OCI-LY7 (cell line): ENCODE measurements around the gene SETD7. TPM values are rescaled to one million over a fixed set of nuclear protein-coding genes. Genes with fewer than 3 reads are reported as not detected.

Experiments used
- BruUV-seq: library from RNA; stranded (reverse); fragments of 400-500 nt; replicated peaks from 2 replicates; lab custom pipeline; 2021; lab: Mats Ljungman, UMichigan
- CTCF ChIA-PET: fragments of 300-600 bp; sonication (Branson Sonifier 250); formaldehyde crosslinking; loops from one replicate; lab custom pipeline; 2022; ENCODE audit warnings: antibody characterized with exemption; ENCODE audit not compliant: unreplicated experiment; lab: Charles Lee
- POLR2A ChIA-PET: fragments of 300-600 bp; sonication (Branson Sonifier 250); formaldehyde crosslinking; loops from one replicate; lab custom pipeline; 2022; ENCODE audit warnings: antibody characterized with exemption; lab: Charles Lee
- DNase-seq: peaks from one replicate; pipeline ENCODE4 v3.0.0-alpha.2; 2015; ENCODE audit warnings: low spot score
- H2AFZ ChIP-seq: fragments of 200-600 bp; sonication (generic), shearing (Covaris generic); 2 replicates; pipeline ENCODE4 v1.6.1; 2014; ENCODE audit warnings: mild to moderate bottlenecking, antibody characterized with exemption, low read length, moderate library complexity
- H3K27ac ChIP-seq: fragments of 200-600 bp; sonication (generic); 2 replicates; pipeline ENCODE4 v1.5.1; 2014; ENCODE audit warnings: mixed run types, low read depth, mild to moderate bottlenecking, moderate library complexity, low read length, inconsistent platforms; ENCODE audit not compliant: poor library complexity, severe bottlenecking
- H3K36me3 ChIP-seq: fragments of 200-600 bp; sonication (generic); 2 replicates; pipeline ENCODE4 v1.6.1; 2014; ENCODE audit warnings: mild to moderate bottlenecking, antibody characterized with exemption, low read length, moderate library complexity, mixed read lengths; ENCODE audit not compliant: insufficient read depth
- H3K4me1 ChIP-seq: fragments of 200-600 bp; sonication (generic); 2 replicates; pipeline ENCODE4 v1.5.1; 2014; ENCODE audit warnings: mild to moderate bottlenecking, low read length; ENCODE audit not compliant: insufficient read depth, poor library complexity, severe bottlenecking
- H3K4me2 ChIP-seq: fragments of 200-600 bp; sonication (generic); 2 replicates; pipeline ENCODE4 v1.6.1; 2014; ENCODE audit warnings: mild to moderate bottlenecking, low read length
- H3K4me3 ChIP-seq: fragments of 200-600 bp; sonication (generic); 2 replicates; pipeline ENCODE4 v1.5.1; 2014; ENCODE audit warnings: mild to moderate bottlenecking, low read depth, low read length; ENCODE audit not compliant: poor library complexity, severe bottlenecking
- H3K79me2 ChIP-seq: fragments of 200-600 bp; sonication (generic); 2 replicates; pipeline ENCODE4 v1.6.1; 2016; ENCODE audit warnings: low read depth, mild to moderate bottlenecking, low read length, moderate library complexity, mixed read lengths; ENCODE audit not compliant: insufficient read depth
- H3K9me2 ChIP-seq: fragments of 200-600 bp; sonication (generic); 2 replicates; pipeline ENCODE4 v1.6.1; 2016; ENCODE audit warnings: mild to moderate bottlenecking, low read length, mixed read lengths; ENCODE audit not compliant: insufficient read depth
- H3K9me3 ChIP-seq: fragments of 200-600 bp; sonication (generic); 2 replicates; pipeline ENCODE4 v1.6.1; 2014; ENCODE audit warnings: mild to moderate bottlenecking, mixed run types, low read length, mixed read lengths
- H4K20me1 ChIP-seq: fragments of 200-600 bp; sonication (generic); 2 replicates; pipeline ENCODE4 v1.6.1; 2014; ENCODE audit warnings: mild to moderate bottlenecking, antibody characterized with exemption, low read length, moderate library complexity, mixed read lengths; ENCODE audit not compliant: insufficient read depth
- CTCF ChIP-seq: fragments of 200-600 bp; sonication (generic); conservative IDR thresholded peaks from 2 replicates; pipeline ENCODE4 v1.5.1; 2014; ENCODE audit warnings: mild to moderate bottlenecking, antibody characterized with exemption, low read length, moderate library complexity, mixed read lengths
- EZH2phosphoT487 ChIP-seq: fragments of 200-600 bp; sonication (generic); IDR thresholded peaks from 2 replicates; pipeline ENCODE4 v1.6.1; 2018; ENCODE audit warnings: low read depth, borderline replicate concordance, mild to moderate bottlenecking, mixed run types, antibody characterized with exemption, low read length, moderate library complexity, mixed read lengths
- intact Hi-C: fragments of 100-400 bp; cut with micrococcal nuclease; formaldehyde crosslinking; loops from one replicate; pipeline ENCODE4 v1.10.0; 2022; ENCODE audit not compliant: unreplicated experiment
- total RNA-seq, 2 experiments: library from RNA; depleted of rRNA in 1 of 2; stranded (reverse); fragments of >200 nt in 1 of 2; shearing (Covaris generic) in 1 of 2; gene quantifications; 2 replicates each; pipeline ENCODE4 v1.2.3, GENCODE V29; 2014 to 2022

Gene SETD7
- total RNA-seq, 2 experiments from 2014 or later: 17.6 to 37.3 TPM

- DNase-seq: no peak
- no peak for TF ChIP-seq CTCF
- TF ChIP-seq EZH2phosphoT487: no peak
- Histone ChIP-seq H3K9me2 (no peaks in the 10 kb centered on the region), H3K4me3 (peak overlapping the region; percentile 59), H3K4me2 (peak overlapping the region; percentile 69), H2AFZ (peak overlapping the region; percentile 15; the same call in 1 of the 2 replicates), H3K27ac (peak overlapping the region; percentile 87), H3K79me2 (peaks cover 5% of the 10 kb centered on the region), H4K20me1 (peaks cover 3% of the 10 kb centered on the region), H3K4me1 (peaks cover 43% of the 10 kb centered on the region), H3K9me3 (no peaks in the 10 kb centered on the region), H3K36me3 (no peaks in the 10 kb centered on the region)
- no TSS peak for BruUV-seq
- ChIA-PET POLR2A (interaction anchor here (0.6 to 1.2 kb wide), 5 partner anchors 25 to 584 kb away, joined by 3 to 5 read pairs (median 4); partner anchors contain the start of gene RAB33B), CTCF (interaction anchor here (0.6 to 0.7 kb wide), 2 partner anchors 264 to 483 kb away, joined by 3 to 14 read pairs; no protein-coding TSS in a partner anchor)
- intact Hi-C loops: loop anchor here (5.0 to 10.0 kb wide), 7 partner anchors 262 to 1248 kb away; partner anchors contain the start of genes MAML3, NOCT and TBC1D9
Observed at GRCh38 chr4:139559687-139560086, 3.7 kb upstream of the SETD7 start.

- Histone ChIP-seq H4K20me1 (peaks cover 9% of the 10 kb centered on the region), H3K36me3 (peaks cover 5% of the 10 kb centered on the region; the same call in 1 of the 2 replicates), H2AFZ (peak overlapping the region; percentile 53; the same call in 1 of the 2 replicates), H3K27ac (peak overlapping the region; percentile 87), H3K4me1 (peaks cover 47% of the 10 kb centered on the region), H3K4me2 (peak overlapping the region; percentile 86), H3K9me3 (no peaks in the 10 kb centered on the region), H3K4me3 (no peak overlapping the region), H3K79me2 (peaks cover 11% of the 10 kb centered on the region), H3K9me2 (no peaks in the 10 kb centered on the region)
- POLR2A ChIA-PET: interaction anchor here (0.6 to 1.2 kb wide), 4 partner anchors 24 to 583 kb away, joined by 3 to 5 read pairs (median 4); partner anchors contain the start of gene RAB33B
- intact Hi-C loops: loop anchor here (5.0 to 10.0 kb wide), 7 partner anchors 262 to 1248 kb away; partner anchors contain the start of genes MAML3, NOCT and TBC1D9
- CTCF ChIA-PET: no interaction called here
- BruUV-seq: no TSS peak
- no peak for DNase-seq
- TF ChIP-seq CTCF: no peak
- no peak for TF ChIP-seq EZH2phosphoT487
Observed at GRCh38 chr4:139559089-139559479, 3.1 kb upstream of the SETD7 start.
